ENCODE measurements around the gene MEG3.

MEG3 gene

DNA sequence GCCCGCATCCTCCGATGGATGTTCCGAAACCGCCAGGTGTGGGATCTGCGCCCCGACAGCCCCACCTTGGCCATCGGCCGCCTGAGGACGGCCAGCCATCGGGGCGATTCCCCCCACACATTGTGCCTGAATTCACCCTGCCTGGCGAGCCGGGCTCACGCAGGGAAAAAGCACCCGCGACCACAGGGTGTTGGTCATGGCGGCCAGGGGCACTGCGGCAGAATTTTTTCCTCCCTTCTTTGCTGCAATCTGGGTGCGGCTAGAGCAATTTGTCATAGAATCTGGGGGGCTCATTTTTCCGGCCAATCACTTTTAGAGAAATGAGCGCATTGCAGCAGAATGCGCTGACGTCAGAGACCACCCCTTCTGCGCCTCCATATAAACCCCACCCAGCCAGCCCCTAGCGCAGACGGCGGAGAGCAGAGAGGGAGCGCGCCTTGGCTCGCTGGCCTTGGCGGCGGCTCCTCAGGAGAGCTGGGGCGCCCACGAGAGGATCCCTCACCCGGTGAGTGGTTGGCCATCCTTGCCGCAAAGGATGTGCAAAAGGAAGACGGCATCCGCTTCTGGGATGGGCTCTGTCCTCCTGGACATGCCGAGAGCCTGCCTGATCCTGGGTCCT is at the start of gene MEG3:
TSS of gene MEG3 (plus strand) at position 406 of the 619 bp plus-strand sequence.
- peak; percentile 84 for DNase-seq

DNA sequence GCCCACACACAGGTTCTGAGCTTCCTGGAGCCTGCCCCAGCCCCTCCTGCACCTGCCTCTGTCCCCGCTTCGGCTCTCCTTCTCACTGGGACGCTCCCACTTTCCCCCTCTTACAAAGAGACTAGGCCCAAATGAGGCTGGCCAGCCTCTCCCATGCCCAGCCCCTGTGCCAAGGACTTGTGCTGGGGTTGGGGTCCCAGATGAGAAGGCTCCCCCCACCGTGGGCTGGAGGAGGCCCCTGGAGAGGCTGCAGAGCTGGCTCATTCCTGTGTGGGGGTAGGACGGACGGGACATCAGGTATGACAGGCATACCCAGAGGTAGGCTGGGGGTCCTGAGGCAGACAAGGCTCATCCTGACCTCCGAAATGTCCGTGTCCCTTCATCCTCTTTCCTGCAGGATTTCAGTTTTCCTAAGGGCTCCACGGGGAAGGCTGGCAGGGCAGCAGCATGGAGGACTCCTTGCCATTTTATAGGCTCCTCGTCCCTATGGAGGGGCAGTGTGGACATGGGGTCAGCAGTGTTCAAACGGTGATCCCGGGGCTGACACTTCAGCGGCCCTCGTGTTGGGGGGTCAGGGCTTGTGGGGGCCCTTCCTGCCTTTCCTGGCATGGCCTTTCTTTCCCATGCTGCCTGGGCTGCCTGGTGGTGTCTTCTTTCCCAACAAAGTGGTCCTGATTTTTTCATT is 49.1 kb upstream of the MEG3 start:
- no peak for DNase-seq

DNA sequence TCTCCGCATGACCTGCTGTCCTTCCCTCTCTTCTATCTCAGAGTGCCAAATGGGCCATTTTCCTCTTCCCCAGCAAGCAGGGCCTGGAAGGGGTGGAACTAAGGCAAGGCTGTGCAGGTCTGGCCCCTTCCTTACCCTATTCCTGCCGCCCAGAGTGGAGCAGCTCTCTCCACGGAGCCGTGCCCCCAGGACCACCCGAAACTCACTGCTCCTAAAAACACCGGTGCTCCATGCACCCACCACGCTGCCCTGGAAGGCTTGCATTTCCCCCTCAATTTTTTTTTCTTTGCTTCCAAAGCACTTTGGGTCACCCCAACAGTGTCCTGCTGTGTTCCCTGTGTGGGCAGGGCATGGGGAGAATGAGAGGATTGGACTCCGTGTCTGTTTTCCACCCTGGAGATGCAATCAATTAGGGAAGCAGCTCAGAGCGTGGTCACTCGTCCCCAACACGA is 48.5 kb upstream of the MEG3 start:
- no peak for DNase-seq

DNA sequence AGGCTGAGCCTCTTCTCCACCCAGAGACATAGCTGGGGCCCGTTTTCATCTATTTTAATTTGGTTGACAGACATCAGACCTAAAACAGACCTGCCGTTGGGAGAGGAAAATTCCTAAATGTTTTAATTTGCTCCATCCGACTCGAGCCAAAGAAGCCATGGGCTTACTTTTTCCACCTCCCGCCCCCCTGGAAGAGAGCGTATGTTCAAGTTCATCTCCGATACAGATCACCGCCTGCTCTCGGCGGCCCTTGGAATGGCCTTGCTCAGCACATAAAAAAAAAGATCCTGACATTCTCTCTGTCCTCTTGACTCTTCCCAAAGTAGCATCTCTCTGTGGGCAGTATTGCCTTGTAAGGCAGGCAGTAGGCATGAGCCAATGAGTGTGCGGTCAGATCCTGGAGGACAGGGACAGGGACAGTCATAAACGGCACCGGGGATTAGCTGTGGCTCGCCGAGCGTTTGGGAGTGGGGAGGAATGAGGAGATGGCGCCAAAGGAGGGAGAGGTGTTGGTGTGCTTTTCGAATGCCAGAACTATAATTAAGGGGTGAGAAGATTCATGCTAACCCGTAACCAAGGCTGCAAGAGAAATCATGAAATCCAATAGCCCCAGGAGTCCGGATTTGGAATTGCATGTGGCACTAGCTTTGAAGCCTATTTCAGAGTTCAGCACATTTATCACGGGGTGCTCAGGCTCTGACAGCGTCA is 47.9 kb upstream of the MEG3 start:
- peak; percentile 64 for DNase-seq

DNA sequence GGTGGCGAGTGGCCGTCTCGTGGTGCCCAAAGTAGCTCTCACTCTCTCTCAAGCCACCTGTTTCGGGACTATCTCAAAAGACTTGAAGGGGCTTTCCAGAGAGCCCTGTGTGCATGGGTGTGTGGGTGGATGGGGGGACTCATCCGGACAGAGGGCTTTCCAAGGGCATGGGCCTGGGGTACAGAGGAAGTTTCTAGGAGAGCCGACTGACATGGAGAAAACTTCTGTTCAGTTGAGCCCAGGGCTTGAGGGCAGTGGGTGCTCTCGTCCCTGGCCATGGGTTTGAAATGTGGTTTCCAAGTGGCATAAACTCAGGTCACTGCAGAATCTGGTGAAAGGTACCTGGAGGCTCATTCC is 47.4 kb upstream of the MEG3 start:
- DNase-seq = no peak

DNA sequence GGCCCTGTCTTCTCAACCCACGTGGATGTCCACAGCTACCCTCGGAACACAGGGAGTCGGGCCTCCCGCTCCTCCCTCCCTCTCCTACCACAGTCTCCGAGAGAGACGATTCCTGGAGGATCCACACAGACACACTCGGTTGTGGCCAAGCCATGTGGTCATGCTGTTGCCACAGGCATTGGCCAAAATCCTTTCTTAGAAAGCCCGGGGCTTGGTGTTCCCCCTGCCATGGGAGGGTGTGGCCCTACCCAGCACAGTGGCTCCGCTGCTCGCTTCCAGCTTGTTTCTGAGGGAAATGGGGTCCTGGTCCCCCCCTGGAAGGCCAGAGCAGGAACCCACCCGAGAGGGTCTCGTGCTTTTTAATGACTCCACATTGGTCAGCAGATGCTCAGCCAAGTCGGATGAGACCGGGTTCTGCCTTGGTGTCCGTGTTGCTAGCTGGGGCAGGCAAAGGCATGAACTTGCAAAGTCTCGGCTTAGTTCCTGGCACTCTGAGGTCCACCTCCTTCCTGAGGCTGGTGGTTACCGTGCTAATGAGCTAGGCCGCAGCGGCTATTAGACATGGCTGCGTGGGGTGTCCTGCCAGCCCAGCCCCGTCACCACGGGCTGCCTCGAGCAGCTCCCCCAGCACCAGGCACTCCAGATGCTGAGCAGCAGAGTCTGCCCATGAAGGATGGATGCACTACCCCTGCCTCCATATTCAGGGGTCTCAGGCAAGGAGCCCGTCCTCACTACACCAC is 46.8 kb upstream of the MEG3 start:
- no peak for DNase-seq

DNA sequence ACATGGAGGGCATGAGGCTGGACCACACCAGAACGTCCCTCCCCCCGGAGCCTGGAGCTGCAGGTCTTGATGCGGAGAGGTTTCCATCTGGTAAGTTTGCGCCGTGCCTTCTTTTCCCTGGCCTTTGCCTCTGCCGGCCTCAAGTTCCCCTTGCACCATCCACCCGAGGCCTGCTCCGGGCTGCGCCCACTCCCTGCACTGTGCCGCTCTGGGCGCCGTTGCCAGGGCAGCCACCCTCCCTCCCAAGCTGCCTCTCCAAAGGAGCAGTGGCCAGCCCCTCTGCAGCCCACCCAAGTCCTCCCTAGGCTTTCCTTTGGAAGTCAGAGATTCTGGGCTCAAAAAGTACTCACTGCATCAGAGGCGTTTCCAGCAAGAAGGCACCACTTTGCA is 46.2 kb upstream of the MEG3 start:
- no peak for DNase-seq

DNA sequence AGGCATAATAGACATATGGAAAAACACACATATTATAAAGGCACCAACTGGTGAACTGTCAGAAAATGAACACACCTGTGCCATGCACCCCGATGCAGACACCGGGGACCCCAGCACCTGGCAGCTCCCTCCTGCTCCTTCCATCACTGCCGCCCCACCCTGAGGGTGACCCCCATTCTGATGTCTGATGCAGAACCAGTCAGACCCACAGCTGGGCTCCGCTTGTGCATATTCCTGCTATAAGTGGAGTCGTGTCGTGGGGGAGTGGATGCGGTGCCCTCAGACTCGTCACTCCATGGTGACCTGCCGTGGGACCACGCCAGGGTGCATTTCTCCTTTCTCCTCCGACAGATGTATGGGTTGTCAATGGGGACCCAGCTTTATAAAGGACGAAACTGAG is 45.7 kb upstream of the MEG3 start:
- no peak for DNase-seq

DNA sequence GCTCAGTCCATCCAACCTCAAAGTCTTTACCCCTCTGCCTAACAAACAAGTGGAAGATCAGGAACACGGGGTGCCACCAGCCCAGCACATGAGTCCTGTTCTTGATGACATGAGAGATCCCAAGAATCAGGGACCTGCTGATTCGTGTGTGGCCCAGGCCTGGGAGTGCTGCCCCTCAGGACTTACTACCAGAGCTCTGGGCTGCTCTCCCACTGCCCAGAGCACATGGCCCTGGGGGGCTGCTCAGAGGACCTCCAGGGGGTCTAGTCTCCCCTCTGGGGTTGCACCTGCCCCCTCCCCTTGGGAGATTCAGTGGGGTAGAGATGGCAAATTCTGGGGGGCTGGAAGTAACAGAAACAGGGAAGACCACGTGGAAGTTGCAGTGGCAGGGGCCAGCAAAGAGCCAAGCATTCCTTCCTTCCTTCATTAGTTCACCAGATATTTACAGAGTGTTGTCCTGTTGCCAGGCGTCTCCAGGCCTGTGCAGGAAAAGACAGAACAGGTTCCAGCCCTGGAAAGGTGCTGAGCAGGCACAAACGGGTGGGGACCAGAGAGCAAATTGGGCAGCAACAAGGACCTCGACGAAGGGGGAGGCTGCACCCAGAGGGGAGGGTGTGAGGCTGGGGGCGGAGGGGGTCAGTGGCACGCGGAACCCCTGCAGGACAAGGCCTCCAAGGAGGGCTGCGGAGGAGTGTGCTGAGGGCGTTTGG is 45.1 kb upstream of the MEG3 start:
- no peak for DNase-seq

DNA sequence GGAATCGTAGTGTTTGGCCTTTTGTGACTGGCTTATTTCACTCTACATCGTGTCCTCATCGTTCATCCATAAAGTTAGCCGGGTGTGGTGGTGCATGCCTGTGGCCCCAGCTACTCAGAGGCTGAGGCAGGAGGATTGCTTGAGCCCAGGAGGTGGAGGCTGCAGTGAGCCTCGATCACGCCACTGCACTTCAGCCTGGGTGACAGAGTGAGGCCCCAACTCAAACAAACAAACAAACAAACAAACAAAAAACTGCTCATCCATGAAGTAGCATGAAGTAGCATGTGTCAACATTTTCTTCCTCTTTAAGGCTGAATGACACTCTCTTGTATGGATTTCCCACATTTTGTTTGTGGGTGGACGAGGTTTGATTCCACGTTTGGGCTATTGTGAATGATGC is 44.0 kb upstream of the MEG3 start:
- no peak for DNase-seq

DNA sequence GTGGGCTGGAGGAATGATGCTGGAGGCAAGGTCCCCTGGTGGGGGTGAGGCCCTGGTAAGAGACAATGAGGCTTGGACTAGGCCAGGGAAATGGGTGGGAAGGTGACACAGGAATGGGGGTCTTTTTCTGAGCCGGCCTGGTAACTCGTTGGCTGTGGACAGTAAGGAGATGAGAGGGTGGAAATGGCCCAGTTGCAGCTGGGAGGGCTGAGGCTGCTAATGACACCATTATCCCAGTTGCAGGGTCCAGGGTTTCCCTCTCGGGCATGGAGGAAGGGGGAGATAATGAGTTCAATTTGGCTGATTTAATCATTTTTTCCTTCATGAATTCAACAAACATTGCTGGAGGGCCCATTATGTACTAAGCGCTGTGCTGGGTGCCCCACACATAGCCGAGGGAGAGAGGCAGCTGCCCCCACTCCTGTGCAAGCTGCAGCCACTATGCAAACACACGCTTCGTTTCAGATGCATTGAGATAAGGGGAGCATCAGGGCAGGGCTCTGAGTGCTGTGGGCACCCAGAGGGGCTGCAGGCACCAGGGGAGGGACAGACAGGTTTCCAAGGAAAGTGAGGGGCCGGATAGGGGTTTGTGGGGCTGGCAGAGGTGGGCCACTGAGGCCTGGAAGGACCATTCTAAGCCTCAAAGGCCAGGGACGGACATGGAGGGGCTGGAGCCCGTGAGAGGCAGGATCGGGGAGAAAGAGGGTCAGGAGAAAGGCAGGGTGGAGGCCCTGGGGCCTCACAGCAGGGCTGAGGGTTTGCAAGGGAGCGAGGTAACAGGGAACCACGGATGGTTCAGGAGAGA is 43.2 kb upstream of the MEG3 start:
- DNase-seq = peak; percentile 91

DNA sequence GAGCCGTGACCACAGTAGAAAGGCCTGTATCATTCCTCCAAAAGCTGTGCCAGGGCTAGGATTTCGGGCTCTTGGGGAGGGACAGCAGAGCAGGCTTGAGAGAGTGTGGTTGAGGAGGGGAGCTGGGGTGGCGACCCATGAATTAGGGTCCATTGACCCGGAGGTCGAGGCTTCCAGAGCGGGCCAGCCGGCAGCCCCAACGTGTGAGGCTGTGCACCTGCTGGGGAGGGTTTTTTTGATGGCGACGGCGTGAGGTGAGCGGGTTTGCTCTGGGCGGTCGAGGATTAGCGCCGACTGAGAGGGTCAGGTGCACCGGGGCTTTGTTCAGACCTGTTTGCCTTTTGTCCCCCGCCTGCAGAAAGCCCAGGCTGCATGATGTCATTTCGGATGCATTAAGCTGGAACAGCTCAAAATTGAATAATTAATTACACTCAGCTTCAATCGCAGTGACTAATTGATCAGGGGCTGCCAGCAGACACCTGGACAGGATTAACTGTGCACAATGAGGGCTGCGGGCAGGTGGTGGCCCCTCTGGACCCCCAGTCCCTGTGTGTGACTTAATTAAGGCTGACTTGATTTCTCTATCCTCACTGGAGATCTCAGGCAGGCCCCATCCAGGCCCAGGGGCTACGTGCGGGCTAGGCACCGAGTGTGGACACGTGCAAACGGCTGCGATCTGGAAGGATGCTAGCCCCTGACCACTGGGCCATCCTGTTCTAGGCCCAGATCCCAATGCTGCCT is 42.1 kb upstream of the MEG3 start:
- peak; percentile 98 for DNase-seq

DNA sequence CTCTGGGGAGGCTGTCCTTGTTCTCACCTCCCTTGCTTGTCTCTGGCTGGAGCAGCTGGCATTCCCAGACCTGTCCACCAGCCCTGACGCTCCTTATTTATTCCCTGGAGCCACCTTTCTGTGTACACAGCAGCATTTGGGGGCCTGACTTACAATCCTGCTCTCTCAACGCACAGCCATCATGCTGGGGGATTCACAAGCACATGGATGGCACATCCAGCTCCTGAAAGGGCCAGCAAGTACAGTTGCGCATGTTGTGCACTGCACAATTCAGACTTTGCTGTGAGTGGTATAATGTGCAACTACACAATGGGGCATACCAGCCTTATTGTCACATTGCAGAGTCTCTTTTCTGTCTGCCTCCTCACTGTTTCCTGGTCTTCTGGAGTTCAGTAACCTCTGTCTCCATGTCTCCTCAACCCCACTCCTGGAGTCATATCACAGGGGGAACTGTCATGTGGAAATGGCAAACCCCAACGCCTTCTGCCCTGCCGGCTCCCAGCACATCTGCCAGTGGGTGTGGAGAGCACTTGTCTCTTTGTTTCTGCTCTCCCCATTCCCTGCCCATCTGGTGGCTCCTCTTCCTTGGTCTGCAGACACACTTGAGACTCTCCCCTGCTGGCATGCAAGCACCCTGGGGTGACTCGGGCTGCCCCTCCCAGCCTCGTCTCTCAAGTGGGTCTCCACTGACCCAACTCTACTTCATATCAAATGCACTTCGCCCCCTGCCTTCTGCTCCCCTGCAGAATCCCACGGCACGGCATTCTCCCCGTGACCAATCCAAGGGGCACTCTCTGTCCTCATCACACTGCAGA is 41.2 kb upstream of the MEG3 start:
- peak; percentile 95 for DNase-seq

DNA sequence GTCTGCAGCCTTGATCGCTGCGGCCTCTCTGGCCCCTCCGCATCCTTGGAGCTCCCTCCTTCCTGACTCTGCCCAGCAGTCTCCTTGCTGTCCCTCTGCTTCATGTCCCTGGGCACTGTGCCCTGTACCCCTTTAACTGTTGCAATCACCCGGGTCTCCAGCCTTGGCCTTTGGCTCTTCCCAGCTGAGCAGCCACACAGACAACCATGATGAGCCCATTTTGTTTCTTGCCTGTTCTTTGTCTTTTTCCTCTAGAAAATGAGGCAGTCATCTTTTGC is 40.6 kb upstream of the MEG3 start:
- DNase-seq = no peak

DNA sequence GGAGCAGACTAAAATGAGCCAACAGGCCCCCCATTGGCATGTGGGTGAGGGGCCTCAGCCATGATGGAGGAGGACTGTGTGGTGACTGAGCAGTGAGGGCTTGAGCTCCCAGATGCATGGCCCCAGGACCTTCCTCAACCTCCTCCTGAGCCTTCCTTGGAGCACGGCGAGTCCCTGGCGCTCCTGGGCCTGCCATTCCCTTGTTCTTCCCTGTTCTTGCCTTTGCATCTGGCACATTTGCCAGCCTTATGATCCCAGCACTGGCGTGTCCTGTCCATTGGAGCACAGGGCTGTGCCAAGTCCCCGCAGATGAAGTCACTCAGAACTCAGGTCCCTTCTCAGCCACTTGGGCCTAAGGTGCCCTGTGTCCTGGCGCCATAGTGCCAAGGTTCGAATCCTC is 40.3 kb upstream of the MEG3 start:
- DNase-seq = peak; percentile 50

DNA sequence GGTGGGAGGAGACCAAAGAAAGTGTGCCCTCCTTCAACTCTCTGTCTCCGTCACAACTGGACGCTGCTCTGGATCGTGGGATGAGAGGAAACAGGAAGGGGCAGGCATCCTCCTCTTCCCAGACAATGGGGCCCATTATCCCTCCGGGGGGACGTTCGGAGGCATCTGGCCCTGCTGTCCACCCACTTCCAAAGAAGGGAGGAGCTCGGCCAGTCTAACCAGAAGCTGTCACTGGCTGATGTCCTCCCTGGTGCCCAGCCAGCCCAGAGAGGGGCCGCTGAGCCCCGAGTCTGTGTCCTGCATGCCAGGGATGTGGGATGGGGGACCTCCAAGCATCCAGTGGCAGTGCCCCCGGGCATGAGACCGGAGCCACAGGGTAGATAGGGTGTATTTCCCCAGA is 39.8 kb upstream of the MEG3 start:
- peak; percentile 56 for DNase-seq

DNA sequence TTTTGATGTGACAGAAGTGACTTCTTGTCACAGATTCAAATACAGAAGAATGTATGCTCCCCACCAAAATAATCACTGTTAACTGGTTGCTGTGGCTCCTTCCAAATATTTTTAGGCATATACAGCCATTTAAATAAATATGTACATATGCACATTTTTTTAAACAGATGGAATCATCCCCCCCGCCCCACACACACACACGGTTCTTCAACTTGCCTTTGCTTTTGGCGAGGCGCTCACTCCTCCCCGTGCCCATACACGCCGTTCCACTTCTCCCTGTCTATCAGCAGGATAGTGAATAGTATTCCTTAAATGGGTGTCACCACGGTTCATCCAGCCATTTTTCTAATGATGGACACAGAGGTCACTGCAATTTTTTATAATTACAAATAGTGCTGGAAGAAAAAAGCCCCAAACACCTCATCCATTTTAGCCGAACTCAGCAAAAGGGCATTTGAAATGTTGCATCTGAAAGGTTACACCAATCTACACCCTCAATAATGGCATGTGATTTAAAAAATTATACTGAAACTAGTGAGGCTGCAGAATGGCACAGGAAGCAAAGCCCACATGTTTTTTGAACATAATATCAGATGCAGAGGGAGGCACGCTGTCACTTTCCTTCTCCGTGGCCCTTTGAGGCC is 39.2 kb upstream of the MEG3 start:
- peak; percentile 32 for DNase-seq

DNA sequence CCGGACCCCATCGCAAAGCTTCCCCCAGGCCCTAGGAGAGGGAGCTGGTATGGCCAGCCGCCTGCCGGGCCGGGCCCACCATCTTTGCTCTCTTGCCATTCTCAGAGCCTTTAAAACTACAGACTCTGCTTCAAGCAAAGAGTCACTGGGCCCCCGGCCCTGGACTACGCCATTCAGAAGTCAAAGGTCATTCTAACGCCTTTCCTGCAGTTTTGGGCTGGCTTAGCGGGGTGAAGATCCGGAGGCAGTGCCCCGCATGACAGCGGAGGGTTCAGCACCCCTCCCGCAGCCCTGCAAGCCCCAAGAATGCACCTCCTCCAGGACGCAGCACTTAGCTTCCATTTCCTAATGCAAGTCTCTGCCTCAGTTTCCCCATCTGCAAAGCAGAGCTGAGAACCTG is 38.3 kb upstream of the MEG3 start:
- no peak for DNase-seq

DNA sequence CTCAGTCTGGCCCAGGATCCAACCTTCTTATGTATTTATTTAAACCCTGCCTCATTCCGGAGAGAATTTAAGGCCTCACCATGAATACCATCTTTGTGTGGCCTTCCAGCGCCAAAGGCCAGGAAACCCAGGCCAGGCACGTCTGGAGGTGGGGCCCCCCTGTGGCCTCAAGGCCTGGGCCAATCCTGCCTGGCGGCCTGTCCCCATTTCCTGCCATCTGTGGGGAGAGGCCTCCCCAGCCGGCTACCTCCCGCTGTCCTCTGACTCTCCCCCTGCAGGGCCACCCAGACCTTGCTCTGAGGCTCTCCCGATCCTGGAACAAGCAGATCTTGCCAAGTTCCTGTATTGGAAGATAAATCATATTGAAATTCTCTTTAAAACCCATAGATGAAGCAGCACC is 37.4 kb upstream of the MEG3 start:
- peak; percentile 42 for DNase-seq

DNA sequence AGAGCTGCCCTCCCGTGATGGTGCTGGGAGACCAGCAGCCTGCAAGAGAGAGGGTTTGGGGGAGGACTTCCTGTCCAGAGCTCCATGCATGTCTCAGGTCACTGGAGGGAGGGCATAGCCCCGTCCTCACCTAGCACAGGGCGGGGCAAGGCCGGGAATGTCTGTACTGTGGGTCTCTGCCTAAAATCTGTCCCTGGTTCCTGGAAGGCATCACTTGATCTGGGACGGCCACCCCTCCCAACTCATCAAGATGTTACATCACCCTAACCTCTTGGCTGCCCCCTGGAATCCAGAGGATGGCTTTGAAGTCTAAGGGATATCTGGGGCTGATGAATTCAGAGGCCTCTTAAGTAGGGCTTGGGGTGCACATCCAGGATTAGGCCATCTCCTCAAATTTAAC is 37.0 kb upstream of the MEG3 start:
- DNase-seq = no peak
